Prostate gland (tissue), 2 donors: Measurements from ENCODE around the gene AP3B1. TPM values are rescaled to one million over a fixed set of nuclear protein-coding genes. Genes with fewer than 3 reads are reported as not detected.

Experiments
- DNase-seq: peaks from one replicate; pipeline ENCODE4 v3.0.0-alpha.2; 2019; ENCODE audit warnings: low spot score
- H3K27ac ChIP-seq, 2 donors: fragments of 200-600 bp; sonication (generic); 2 replicates each; pipeline ENCODE4 v1.5.1; 2017 to 2019
- H3K27me3 ChIP-seq: fragments of 200-600 bp; sonication (generic); replicated peaks from 2 replicates; pipeline ENCODE4 v1.5.1; 2019; ENCODE audit not compliant: insufficient read depth
- H3K36me3 ChIP-seq, 2 donors: fragments of 200-600 bp; sonication (generic); 1 replicate in 1 of 2; 2 replicates in 1 of 2; pipeline versions ENCODE4 v1.5.1 to v1.8.1; 2017 to 2019
- H3K4me1 ChIP-seq: fragments of 200-600 bp; sonication (generic); replicated peaks from 2 replicates; pipeline ENCODE4 v1.5.1; 2019
- H3K4me3 ChIP-seq, 2 donors: fragments of 200-600 bp; sonication (generic); 2 replicates each; pipeline ENCODE4 v1.5.1; 2017 to 2019
- H3K9me3 ChIP-seq: fragments of 200-600 bp; sonication (generic); 2 replicates; pipeline ENCODE4 v1.5.1; 2017
- POLR2A ChIP-seq: fragments of 450-650 bp; IDR thresholded peaks from one replicate; pipeline ENCODE4 v1.6.1; 2016; ENCODE audit warnings: antibody characterized with exemption, mild to moderate bottlenecking
- POLR2AphosphoS5 ChIP-seq: sonication (generic); formaldehyde crosslinking; IDR thresholded peaks from one replicate; pipeline ENCODE4 v1.6.1; 2017; ENCODE audit warnings: antibody characterized with exemption
- WGBS: methylation state at CpG from one replicate; pipeline ENCODE4 v1.1.5; 2018; 5-methylcytosine and 5-hydroxymethylcytosine counted together
- intact Hi-C: fragments of 100-400 bp; cut with DNase I; formaldehyde crosslinking; loops from one replicate; pipeline ENCODE4 v1.14.2; 2022
- total RNA-seq, 2 donors: library from RNA; depleted of rRNA; stranded (reverse); fragments of >200 nt; gene quantifications; one replicate each; pipeline ENCODE4 v1.1.0, GENCODE V29; 2016
- TF ChIP-seq, protein P1 (sequence below), 4 experiments: fragments of 200-600 bp in 2 of 4; fragments of 450-650 bp in 2 of 4; sonication (generic) in 2 of 4; IDR thresholded peaks; 1 replicate in 3 of 4; 2 replicates in 1 of 4; pipeline ENCODE4 v1.5.1; 2016 to 2019; ENCODE audit warnings: antibody characterized with exemption in 4 of 4, mild to moderate bottlenecking in 2 of 4, moderate library complexity in 2 of 4

AP3B1 gene
- total RNA-seq, 2 donors from 2014 or later, result 33.1 to 60.5 TPM

DNA sequence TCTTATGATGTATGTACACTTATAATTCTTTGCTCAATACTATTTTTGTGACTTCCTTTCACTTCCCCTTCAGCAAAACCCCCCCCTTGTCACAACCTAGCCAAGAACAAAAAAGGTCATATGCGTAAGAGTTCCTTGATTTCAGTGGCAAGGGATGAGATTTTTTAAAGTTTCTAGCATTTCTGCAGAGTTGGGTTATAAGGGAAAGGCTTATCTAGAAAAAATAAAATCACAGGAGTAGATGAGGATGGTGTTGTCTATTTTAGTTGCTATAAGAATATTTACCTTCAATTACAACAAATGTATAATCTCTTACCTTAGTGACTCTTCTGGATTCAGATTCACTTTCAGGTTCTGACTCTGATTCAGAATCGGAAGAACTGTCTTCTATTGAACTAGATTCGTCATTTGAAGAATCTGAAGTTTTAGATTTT is 184.6 kb downstream of the AP3B1 start:
- WGBS, result 95% methylated on average over 3 of the region's 3 CpGs
- intact Hi-C loops, result no loop called here
- Histone ChIP-seq H3K36me3 (no peaks in the 10 kb centered on the region), H3K27ac (no peak overlapping the region), H3K4me3 (no peak overlapping the region), H3K9me3 (no peaks in the 10 kb centered on the region), H3K27me3 (no peaks in the 10 kb centered on the region), H3K4me1 (no peaks in the 10 kb centered on the region)
- no peak for DNase-seq
- TF ChIP-seq POLR2A, result no peak

DNA sequence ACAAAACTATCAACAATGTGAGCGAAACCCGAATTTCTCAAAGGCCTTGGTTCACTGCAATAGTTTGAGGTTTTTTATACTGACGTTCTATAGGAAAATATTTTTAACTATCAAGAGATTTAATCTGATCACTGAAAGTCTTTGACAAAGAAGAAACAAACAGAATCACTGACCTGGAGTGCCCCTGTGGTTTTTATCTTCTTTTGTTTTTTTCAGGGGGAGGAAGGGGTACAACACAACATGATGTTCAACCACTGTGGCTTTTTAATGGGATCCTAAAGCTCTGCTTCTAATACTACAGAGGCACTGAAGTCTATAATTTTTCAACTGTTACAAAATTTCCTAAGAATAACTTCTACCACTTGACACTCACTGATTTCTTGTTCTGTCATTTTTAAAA is 185.9 kb downstream of the AP3B1 start:
- DNase-seq, result no peak
- TF ChIP-seq POLR2A (no peak), POLR2AphosphoS5 (no peak)
- TF ChIP-seq, protein P1, sequence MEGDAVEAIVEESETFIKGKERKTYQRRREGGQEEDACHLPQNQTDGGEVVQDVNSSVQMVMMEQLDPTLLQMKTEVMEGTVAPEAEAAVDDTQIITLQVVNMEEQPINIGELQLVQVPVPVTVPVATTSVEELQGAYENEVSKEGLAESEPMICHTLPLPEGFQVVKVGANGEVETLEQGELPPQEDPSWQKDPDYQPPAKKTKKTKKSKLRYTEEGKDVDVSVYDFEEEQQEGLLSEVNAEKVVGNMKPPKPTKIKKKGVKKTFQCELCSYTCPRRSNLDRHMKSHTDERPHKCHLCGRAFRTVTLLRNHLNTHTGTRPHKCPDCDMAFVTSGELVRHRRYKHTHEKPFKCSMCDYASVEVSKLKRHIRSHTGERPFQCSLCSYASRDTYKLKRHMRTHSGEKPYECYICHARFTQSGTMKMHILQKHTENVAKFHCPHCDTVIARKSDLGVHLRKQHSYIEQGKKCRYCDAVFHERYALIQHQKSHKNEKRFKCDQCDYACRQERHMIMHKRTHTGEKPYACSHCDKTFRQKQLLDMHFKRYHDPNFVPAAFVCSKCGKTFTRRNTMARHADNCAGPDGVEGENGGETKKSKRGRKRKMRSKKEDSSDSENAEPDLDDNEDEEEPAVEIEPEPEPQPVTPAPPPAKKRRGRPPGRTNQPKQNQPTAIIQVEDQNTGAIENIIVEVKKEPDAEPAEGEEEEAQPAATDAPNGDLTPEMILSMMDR (IDR thresholded peaks at IDR 0.05), result no peak
- no peak overlapping the region for H3K27ac ChIP-seq
- no peaks in the 10 kb centered on the region for H3K4me1 ChIP-seq
- H3K4me3 ChIP-seq, result no peak overlapping the region
- 81% methylated on average over 3 of the region's 3 CpGs for WGBS
- no peaks in the 10 kb centered on the region for H3K36me3 ChIP-seq
- H3K27me3 ChIP-seq, result no peaks in the 10 kb centered on the region
- intact Hi-C loops, result no loop called here
- H3K9me3 ChIP-seq, result no peaks in the 10 kb centered on the region

DNA sequence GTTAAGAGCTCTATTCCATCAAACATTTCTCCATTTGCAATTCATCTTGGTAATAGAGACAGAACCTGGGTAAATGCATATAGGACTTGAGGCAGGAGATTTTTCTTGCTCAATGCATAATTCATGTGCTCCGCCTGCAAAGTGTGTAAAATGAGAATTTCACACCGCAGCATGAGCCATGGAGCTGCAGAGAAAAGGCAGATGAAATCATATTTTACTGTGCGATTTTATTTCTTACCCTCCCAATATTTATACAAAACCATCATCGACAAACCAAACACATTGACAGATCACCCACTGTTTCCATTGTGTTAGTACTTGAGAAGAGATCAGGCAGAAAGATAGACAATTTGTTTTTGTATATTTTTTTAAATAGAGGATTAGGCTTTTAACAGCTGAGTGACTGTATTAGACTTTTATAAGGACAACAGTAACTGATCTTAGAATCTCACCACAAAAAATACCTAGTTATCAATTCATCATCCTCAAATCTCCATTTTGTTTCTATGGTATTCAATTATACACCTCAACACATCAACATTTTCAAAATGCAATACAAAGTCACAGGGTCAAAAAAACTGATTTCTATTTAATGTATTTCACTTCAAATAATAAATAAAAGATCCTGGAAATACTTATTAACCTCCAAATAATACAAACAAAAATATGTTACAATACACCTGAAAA is 191.1 kb downstream of the AP3B1 start:
- H3K9me3 ChIP-seq, result no peaks in the 10 kb centered on the region
- no peak for DNase-seq
- intact Hi-C loops, result no loop called here
- WGBS, result 88% methylated on average over 4 of the region's 4 CpGs
- H3K36me3 ChIP-seq, result no peaks in the 10 kb centered on the region
- H3K4me3 ChIP-seq, result no peak overlapping the region
- no peak overlapping the region for H3K27ac ChIP-seq
- H3K27me3 ChIP-seq, result no peaks in the 10 kb centered on the region
- no peaks in the 10 kb centered on the region for H3K4me1 ChIP-seq
- TF ChIP-seq POLR2AphosphoS5 (no peak), POLR2A (no peak)
- TF ChIP-seq, protein P1 (IDR thresholded peaks at IDR 0.05), result no peak

DNA sequence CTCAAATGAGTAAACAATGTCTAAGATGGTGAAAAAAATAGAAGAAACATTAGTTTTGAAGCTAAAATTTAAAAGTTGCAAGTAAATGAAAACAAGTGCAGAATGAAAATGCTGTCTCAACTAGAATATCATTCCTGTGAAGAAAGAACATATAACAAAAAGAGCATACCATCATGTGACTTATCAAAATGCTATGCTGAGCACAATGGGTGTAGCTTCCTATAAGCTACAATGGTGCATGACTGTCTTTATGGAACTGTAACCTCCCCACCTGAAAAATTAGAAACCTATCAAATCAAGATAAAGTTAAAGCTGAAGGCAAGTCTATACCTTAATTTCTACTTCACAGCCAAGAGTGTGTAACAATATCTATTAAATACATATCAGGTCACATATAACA is 192.0 kb downstream of the AP3B1 start:
- Histone ChIP-seq H3K4me3 (no peak overlapping the region), H3K36me3 (no peaks in the 10 kb centered on the region), H3K27me3 (no peaks in the 10 kb centered on the region), H3K27ac (no peak overlapping the region), H3K9me3 (no peaks in the 10 kb centered on the region), H3K4me1 (no peaks in the 10 kb centered on the region)
- intact Hi-C loops, result no loop called here
- no peak for TF ChIP-seq POLR2AphosphoS5
- TF ChIP-seq POLR2A, result no peak
- TF ChIP-seq, protein P1 (IDR thresholded peaks at IDR 0.05), result no peak
- no peak for DNase-seq

DNA sequence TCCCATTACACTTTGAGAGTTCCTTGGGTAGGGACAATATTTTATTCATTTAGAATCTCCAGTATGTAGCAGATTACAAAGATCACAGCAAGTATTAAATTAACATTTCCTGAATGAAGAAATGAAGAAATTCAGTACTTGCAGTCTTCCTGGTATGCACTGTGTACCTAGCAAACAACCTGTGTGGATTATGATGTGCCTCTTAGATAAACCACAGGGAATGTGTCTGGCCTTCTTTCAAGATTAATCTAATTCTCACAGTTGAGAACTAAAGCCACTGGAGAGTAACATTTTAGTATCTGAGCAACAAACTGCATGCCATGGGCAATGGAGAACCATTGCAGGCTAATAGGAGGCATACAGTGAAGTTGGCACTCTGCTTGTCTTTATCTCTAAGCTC is 199.4 kb downstream of the AP3B1 start:
- Histone ChIP-seq H3K9me3 (no peaks in the 10 kb centered on the region), H3K36me3 (no peaks in the 10 kb centered on the region), H3K4me1 (no peaks in the 10 kb centered on the region), H3K27ac (no peak overlapping the region), H3K27me3 (no peaks in the 10 kb centered on the region), H3K4me3 (no peak overlapping the region)
- peak; percentile 76 for TF ChIP-seq POLR2AphosphoS5
- no peak for TF ChIP-seq POLR2A
- DNase-seq, result peak; percentile 16
- intact Hi-C loops, result no loop called here

DNA sequence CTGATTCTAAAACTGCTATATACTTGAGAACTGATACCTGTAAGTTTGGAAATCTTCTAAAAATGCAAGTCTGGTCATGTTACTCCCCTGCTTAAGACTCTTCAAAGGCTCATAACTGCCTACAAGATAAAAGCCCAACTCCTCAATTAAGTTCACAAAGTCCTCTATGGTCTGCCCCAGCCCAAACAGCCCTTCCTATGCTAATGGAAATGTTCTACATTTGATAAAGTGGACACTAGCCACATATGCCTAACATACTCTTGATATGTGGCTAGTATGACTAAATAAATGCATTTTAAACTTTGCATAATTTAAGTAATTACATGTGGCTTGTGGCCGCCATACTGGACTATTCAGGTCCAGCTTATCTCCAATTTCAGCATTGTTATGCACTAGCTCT is 204.5 kb downstream of the AP3B1 start:
- no peak for DNase-seq
- Histone ChIP-seq H3K36me3 (no peaks in the 10 kb centered on the region), H3K27ac (no peak overlapping the region), H3K9me3 (no peaks in the 10 kb centered on the region), H3K27me3 (no peaks in the 10 kb centered on the region), H3K4me3 (no peak overlapping the region), H3K4me1 (no peaks in the 10 kb centered on the region)
- 84% methylated on average over 1 of the region's 1 CpG for WGBS
- intact Hi-C loops, result no loop called here
- TF ChIP-seq, protein P1 (IDR thresholded peaks at IDR 0.05), result no peak
- TF ChIP-seq POLR2A, result no peak
- no peak for TF ChIP-seq POLR2AphosphoS5
